NCI-H1436 treated with DMSO at 0.1 percent for 48 hours (cell line): ENCODE measurements around the gene DENND2C.
"Not testable (repeated sequence)": the region's sequence is repeated elsewhere in the genome, so short reads cannot be mapped to it uniquely, and the experiment has no call there.

Source experiments
- DNase-seq: peaks from one replicate; lab custom pipeline; 2025; lab: John Stamatoyannopoulos, UW

DENND2C gene

DNA sequence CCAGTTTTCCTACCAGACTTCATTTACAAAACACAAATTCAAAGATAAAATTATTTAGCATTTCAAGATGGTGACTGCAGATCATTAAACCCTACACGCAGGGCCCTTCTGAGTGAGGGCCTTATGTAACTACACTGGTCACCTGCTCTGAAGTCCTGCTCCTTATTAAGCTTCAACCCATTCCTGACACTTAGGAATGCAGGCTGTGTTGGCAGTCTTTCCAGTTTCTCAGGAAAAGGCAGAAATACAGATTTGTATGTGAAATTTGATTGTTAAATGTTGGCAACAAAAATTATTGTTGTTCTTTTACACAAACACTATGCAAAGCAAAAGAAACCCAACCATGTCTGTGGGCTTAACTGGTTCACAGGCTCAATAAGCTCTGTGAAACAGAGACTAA lies 62.6 kb downstream of the DENND2C start:
- no peak for DNase-seq

GRCh38 chr1:114597949-114598348 lies 71.9 kb downstream of the DENND2C start:
- no peak for DNase-seq

DNA sequence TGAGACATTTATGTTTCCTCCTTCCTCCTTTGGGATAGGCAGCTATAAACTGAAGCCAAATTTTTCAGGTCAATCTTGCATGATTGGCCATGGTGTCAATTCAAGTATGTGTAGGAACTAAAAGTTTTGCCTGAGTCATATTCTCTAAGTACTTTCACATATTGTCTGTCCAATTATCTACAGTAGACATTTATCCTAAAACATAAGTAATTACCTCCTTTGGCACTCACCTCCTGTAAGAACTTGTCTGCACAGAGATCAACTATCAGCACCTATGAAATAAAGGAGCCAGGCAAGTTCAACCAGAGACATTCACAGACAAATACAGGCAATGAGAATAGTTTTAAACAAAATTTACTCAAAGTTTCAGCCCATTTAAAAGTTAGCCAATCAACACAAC lies 74.2 kb downstream of the DENND2C start:
- no peak for DNase-seq

- no peak for DNase-seq
These were observed 75.8 kb downstream of the DENND2C start for GRCh38 chr1:114594046-114594445.

- DNase-seq = no peak
These were observed 80.7 kb downstream of the DENND2C start for GRCh38 chr1:114589122-114589521.

- no peak for DNase-seq
These were observed 81.6 kb downstream of the DENND2C start for GRCh38 chr1:114588196-114588689.

DNA sequence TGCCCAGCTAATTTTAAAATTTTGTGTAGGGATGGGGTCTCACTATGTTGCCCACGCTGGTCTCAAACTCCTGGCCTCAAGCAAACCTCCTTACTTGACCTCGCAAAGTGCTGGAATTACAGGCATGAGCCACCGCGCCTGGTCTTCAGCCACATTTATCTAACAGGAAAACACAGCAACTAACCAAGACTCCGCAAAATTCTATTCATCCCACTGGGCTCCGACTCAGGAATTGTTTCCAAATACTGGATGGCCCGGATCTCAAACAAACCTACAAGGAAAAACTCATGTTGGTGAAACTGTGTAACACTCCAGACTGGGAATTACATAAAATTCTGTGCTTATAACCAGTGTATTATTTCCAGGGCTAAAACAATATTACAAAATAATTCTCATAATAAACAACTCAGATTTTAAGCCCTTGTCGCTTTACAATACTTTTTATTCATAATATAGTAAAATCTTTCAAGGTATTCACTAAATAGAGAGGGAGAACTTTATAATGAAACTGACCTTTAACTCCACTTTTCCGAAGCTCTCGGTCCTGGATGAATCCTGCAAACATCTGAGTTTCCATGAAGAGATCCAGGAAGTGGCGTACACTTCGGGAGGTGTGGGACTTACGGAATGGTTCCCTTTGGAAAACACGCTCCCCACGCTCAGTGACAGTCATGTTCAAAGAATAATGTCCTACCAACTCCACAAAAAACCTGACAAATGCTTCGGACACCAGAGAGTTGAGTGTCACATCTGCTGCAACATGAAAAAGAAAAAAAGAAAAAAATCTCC lies 82.5 kb downstream of the DENND2C start:
- DNase-seq = no peak

DNA sequence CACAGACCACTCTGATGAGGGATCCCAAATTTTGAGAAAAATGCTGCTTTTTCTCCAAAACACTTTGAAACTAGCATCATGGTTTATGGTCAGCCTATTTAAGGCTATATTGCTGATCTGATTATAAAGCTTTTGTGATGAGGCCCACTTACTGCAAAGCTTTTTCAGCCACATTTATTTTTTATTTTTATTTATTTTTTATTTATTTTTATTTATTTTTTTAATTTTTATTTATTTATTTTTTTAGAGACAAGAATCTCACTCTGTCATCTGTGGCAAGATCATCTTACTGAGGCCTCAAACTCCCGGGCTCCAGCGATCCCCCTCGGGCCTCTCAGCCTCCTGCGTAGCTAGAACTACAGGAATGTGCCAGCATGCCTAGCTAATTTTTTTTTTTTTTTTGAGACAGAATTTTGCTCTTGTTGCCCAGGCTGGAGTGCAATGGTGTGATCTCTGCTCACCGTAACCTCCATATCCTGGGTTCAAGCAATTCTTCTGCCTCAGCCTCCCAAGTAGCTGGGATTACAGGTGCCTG lies 83.3 kb downstream of the DENND2C start:
- no peak for DNase-seq

DNA sequence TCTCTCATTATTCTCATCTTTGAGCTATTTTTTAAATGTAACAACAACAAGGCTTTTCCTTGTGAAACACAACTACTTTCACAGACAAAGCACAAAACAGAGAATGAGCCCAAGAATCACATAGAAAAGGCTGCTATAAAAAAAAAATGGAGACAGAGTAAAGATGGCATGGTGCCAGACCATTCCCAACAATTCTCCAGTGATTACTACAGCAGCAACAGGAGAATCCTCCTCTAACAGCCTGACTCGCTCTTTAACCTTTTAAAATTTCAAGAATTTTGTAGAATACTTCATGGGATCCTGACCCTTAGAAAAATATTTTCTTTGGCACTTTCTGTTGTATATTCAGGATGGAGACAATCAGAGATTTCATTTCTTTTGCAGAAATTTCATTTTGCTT lies 84.6 kb downstream of the DENND2C start:
- no peak for DNase-seq

DNA sequence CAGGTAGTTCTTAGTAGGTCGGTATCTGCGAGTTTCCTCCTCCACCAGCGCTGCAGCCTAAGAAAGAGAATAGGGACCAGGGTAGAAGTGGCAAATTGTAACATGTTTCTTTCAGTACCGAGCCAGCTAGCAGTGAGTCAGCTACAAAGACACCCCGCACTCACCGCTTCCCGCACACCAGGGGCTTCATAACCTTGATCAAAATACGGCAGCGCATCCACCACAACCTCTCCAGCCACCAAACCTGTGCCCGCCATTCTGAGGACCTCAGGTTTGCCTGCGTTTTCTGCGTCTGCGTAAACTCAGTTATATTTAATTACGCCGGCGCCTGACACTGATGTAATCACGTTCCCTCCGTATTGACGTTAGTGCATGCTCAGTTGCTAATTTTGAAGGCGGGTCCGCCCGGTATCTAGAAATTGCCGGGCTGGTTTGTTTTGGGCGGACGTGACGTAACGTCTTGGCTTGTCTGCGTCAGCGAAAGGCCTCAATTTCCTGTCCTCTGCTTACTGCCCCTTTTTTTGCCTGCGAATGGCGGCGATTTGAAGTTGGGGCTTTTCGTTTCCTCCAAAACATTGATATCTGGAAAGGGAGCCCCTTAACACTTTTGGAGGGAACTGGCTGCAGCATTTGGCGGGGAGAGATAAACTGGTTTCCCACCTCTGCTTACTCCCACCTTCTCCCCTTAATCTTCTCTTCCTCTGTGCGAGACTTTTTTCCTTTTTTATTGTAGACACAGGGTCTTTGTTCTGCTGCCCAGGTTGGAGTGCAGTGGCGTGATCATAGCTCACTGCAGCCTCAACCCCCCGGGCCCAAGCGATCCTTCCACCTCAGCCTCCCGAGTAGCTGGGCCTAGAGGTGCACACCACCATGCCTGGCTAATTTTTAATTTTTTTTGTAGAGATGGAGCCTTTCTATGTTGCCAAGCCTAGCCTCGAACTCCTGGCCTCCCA lies 88.2 kb downstream of the DENND2C start, which contains the start of gene BCAS2:
BCAS2 (minus strand) TSS at position 281 of the 953 bp plus-strand sequence; CDS start at position 257, 24 bp downstream.
- peak; percentile 86 for DNase-seq

DNA sequence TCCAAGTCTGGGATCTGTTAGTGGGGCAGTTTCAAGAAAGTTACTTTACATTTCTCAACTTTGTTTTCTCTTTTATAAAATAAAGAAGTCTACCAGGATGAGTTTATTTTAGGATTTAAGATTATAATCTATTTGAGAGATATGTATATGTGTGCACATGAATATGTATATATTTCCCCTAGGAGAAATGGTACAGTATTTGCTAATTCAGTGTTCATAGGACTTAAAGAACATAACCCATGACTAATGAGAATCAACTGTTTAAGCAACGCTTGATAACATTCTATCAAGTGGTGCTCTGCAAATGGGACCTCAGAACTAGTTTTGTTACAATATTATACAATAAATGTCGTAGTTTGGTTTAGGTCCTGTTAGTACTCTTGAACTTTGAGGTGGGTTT lies 95.5 kb downstream of the DENND2C start:
- DNase-seq = no peak

GRCh38 chr1:114564141-114564540 lies 105.7 kb downstream of the DENND2C start:
- no peak for DNase-seq

GRCh38 chr1:114562978-114563510 lies 106.8 kb downstream of the DENND2C start:
- DNase-seq = not testable (repeated sequence)

GRCh38 chr1:114561333-114561732 lies 108.5 kb downstream of the DENND2C start:
- no peak for DNase-seq

GRCh38 chr1:114559356-114559755 lies 110.5 kb downstream of the DENND2C start:
- DNase-seq = no peak

DNA sequence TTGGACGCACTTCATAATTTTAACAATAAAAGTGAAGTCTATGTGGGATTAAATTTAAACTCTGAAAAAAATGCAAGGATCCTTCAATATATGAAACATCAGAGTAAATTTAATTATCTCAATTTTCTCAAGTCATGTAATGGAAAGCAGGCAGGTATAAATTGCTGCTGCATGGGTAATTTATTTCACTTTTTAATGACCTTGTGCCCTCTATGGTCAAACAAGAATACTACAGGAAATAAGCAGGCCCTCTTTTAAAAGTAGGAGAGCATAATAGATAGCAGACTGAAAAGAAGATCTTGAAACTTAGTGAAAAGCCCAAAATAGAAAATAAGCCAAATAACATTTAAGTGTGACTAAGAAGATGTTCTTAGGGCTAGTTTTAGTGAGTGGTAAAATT lies 111.3 kb downstream of the DENND2C start:
- no peak for DNase-seq

DNA sequence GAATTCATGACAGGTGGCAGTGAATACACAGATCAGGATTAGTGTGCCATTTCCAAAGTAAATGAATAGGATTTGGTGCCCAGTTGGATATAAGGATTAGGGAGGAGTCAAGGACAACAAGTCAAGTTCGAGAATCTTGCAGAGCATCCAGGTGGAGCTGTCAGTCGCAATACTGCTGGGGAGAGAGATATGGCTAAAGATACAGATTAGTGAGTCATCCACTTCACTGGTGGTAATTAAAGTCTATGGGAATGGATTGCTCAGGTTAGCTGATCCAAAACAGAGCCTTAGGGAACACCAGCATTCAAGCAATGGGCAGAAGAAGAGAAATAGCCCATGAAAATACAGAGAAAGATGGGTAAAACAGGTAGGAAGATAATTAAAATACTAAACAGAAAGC lies 115.3 kb downstream of the DENND2C start:
- no peak for DNase-seq

DNA sequence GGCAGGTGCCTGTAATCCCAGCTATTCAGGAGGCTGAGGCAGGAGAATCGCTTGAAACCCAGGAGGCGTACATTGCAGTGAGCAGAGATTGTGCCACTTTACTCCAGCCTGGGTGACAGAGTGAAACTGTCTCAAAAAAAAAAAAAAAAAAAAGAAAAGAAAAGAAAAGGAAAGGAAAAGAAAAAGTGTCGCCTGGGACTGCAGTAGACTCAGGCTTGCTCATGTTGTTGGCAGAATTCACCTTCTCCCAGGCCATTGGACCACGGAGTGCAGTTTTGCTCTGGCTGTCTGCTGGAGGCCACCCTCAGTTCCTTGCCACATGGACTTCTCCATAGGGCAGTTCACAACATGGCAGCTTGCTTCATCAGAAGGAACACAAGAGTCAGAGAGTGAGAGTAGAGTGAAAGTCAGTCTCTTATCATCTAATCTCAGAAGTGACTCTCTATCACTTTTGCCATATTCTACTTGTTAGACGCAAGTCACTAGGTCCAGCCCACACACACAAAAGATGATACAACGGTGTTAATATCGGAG lies 117.7 kb downstream of the DENND2C start:
- DNase-seq = no peak

GRCh38 chr1:114551400-114551799 lies 118.4 kb downstream of the DENND2C start:
- no peak for DNase-seq

GRCh38 chr1:114550336-114550735 lies 119.5 kb downstream of the DENND2C start:
- no peak for DNase-seq

DNA sequence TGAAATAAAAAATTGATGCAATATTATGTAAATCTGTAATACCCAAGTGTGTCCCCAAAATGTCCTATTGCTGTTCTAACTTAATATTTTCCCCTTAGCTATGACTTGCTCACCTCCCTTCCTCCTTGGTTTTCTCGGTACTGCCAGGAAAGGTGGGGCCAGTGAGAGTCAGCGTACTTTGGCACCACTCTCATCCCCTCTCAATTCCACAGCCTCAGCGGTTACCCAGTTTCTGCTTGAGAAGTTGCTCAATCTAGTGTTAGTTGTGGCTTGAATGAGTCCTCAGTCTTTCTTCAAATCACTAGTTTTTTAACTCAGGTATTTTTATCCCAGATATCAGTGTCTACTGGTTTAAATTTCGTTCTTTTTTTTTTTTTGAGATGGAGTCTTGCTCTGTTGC lies 120.7 kb downstream of the DENND2C start:
- no peak for DNase-seq

DNA sequence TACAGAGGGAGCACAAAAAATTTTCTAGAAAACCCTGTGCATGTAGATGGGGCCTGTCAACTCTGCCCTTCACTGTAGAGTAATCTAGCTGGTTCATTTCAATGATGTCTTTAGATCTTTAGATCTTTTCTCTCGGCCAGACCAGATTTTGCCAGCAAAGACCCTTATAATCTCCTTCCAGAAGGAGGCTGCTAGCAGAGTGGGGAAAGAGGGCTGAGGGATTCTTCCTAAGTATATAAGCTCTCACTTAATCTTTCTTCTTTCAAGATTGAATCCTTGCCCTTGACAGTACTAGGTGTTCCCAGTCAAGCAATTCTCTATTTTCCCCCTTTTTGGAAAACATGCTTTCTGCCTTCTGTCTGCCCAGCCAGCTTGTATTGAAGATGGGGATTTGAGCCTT lies 122.8 kb downstream of the DENND2C start:
- DNase-seq = no peak
